GM18873 (cell line): Measurements from ENCODE around the gene KCNJ15.

Experiments used
- ATAC-seq: cut with Tn5 transposase; IDR thresholded peaks from one replicate; pipeline ENCODE4 v1.9.1; 2021; ENCODE audit warnings: mild to moderate bottlenecking, moderate library complexity, moderate number of reproducible peaks; ENCODE audit not compliant: unreplicated experiment, low FRiP score

Gene KCNJ15

DNA sequence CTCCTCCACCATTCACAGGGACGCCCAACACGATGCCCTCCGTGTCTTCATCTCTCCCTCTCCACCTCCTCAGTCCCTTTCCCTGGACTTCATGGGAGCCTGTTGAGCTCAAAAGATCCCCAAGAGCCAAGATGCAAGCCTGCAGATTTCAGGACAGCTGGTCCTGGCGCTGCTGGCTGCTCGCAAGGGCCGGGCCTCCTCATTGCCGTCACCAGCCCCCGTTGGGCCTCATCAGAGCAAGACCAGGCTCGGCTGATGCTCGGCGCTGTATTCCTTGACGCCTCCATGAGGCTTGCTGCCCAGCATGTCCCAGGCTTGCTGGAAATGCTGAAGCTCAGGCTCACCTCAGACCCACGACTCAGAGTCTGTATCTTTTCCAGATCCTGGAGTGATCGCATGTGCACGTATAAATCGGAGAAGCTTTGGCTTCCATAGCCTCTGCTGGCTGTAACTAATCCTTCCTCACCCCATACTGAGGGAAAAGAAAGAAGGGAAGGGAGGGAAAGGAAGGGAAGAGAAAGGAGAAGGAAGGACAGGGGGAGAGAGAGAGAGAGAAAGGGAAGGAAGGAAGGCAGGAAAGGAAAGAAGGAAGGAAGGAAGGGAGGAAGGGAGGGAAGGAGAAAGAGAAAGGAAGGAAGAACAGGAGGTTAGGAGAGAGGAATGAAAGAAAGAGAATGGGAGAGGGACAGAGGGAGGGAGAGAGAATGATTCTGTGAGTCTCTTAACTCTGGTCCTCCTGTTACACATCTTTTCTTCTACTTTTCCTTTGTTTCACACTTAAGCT is 94.6 kb downstream of the KCNJ15 start:
- ATAC-seq = no peak

DNA sequence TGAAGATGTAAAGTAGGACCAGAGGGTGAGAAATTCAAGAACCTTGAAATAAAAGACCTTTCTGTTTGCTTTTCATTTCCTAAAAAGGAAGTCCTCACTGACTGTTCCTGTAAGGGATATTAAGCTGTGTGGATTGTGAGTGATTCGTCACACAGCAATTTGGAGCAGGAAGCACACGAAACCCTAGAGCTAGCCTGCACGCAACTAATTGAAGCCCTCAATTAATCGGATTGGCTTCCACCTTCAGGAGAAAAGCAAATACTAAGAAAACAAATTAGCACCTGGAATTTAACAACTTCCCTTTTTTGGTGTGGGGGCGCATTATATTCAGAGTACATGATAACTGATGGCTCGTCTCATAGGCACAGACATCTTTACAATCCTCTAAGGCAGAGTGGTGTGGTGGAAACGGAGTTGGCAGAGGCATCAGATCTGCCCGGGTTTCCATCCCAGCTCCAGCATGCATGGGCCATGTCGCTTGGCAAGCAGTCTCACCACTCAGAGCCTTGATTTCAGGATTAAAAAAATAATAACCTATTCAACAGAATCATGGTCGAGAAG is 95.2 kb downstream of the KCNJ15 start:
- no peak for ATAC-seq

DNA sequence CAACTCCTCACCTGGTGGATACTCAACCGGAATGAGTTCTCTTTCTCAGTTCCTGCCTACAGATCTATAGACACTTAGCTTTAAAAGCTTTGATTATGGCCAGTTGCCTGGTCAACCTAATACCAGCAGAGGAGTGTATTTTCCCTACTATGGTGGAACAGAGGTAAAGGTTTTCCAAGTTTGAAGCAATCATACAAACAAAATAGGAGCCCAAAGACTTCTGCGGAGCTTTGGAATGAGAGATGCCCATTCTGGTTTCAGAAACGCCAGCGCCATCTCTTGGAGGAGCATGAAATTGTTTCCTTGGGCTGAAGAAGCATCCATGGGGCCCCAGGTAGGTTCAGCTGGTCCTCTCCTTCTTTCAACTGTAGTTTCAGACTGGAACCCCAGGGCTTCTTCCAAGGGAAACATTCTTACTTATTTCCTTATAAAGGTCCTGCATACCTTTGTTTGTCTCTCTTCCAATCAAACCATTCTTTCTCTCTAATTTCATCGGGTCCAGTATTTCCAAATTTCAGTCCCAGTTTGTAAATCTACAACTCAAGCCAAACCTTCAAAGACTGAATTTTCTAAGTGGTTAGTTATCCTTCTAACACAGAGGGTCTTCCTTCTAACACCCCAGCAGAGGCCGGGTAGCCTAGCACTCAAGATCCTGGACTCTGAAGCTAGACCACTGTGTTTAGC is 95.9 kb downstream of the KCNJ15 start:
- no peak for ATAC-seq

DNA sequence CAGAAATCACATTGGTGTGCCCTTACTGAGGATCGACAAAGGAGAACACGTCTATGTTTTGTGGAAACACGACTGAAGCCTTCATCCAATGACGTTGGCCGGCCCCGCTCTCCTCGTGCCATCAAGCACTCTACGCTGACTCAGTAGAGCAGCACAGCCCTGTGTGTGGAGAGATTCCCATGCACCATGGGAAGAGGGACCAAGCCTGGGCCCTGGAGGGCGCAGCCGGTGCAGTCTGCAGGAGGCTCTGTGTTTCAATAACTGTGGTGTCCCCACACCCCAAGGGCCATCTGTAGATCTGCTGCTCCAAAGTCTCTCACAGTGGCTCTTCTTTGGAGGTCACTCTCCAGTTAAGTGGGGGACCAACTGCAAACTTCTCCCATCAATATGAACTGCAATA is 97.4 kb downstream of the KCNJ15 start:
- ATAC-seq = no peak

DNA sequence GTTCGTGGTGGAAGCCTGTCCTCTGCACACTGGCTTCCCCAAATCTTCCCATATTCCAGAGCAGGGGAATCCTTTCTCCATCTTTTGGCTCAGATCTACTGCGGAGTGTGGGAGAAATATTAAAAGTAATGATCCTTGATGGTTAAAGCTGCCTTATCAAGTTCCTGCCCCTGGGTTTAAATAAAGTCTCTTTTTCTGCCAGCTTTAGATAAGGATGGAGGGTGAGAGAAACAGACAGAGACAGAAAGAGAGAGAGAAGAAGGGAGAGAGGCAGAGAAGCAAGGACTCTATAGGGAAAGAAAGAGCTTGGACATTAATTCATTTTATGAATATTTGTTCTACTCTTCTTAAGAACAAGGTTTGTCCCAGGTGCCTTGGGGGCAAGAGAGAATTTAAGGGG is 98.0 kb downstream of the KCNJ15 start:
- no peak for ATAC-seq

DNA sequence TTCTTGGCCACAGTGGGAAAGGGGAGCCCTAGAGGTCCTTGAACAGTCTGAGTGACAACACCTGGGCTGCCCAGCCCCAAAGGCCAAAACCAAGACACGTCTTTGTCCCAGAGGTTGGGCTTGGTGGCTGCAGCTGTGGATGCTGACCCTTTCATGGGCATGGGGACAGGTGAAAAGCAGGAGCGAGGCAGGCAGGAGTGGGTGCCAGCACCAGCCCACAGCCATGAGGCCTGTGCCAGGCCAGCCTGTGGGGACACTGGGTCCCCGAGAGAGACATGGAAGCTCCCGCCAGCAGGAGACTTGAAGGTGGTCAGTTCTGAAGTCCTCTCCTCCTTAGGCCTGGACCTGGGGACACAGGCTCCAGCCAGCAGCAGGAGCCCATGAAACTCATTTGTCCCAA is 98.6 kb downstream of the KCNJ15 start:
- no peak for ATAC-seq

DNA sequence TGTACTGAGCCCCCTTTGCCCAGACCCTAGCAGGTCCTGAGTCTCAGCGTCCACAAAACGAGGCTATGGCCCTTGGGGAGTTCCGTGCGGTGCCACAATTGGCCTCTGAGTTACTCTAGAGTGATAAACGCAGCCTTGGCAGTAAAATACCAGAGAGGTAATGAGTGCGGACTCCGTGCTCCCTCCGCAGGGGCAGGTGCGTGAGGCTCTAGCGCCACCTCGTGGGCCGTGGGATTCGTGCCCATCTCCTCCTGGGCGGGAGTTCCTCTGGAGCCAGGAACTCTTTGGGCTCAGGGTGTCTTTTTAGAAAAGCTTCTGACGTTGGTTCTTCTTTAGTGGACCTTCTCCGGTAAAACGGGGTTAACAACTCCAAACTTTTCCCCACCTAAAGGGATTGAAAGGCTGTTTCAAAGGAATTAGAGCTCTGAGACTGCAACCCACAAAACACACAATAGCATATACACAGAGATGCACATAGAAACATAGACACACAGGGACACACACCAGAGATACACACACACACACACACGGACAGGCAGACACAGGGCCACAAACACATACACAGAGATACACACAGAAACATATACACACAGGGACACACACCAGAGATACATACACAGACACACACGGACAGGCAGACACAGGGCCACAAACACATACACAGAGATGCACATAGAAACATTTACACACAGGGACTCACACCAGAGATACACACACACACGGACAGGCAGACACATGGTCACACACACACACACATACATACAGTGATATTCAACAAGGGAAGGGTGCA is 99.4 kb downstream of the KCNJ15 start:
- ATAC-seq = no peak
